ENCODE data around the gene ZNF516.

Gene ZNF516

DNA sequence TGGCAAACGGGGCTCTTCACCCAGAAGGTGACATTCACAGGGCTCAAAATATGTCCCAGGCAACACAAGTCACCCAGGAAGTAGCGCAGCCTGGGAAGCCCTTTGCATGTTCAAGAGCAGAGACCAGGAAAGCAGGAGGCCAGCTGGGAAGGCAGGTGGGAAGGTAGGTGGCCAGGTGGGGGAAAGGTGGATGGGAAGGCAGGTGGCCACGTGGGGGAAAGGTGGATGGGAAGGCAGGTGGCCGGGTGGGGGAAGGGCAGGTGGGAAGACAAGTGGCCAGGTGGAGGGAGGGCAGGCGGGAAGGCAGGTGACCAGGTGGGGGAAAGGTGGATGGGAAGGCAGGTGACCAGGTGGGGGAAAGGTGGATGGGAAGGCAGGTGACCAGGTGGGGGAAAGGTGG is 102.7 kb downstream of the ZNF516 start:
- DNase-seq, result peak; percentile 24

DNA sequence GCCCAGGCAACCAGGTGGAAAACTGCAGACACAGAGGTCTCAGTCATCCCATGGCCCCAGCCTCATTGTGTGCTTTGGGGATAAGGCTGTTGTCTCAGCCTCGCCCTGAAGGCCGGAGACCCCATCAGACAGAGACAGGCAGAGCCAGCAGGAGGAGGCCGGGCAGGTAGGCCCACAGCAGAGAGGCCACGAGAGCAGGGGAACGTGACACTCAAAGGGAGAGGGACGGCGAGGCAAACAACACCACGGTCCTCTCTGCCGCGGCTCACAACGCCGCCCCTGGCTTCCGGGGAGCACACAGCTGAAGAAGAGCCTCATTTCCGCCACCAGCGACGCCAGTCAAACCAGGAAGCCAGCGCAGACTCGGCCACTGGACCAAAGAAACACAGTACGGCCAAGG is 103.3 kb downstream of the ZNF516 start:
- no peak for DNase-seq

DNA sequence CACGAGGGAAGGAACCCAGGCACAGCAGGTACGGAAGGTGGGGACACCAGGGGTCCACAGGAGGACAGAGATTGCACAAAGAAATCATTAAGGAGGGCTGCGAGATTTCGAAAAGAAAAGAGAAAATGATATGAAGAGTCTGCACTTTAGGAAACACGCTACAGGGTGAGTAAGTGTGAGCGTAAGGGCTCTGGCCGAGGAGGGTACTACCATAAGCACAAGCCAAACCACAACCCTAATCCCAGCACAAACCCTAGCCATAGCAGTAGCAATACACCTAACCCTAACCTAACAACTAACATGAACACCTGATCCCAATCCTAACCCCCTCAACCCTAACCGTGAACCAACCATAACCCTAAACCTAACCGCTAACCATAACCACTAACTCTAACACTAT is 104.0 kb downstream of the ZNF516 start:
- DNase-seq, result no peak

DNA sequence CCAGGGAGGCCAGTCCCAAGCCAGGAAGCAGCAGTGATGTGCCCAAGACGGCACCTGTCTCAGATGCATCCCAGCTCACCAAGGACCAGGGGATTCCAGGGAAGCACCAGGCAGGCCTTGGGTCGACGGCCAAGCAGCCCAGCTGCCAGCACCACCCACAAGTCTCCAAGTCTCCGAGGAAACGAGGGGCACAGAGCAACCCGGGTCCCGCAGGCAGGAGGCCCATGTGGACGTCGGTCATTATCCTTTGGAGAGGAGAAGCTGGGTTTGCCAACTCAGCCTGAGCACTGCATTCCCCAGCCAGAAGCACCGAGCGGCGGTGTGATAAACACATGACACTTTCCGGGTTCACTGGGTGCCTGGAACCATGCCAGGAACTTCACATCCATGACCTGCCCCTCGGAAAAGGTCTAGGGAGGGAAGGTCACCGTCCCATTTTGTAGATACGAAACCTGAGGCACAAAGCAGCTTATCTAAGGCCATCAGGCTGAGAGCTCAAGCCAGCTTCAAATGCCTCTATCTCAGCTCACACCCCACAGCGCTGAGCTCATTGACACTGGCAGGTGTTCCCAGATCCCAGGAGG is 104.5 kb downstream of the ZNF516 start:
- DNase-seq, result peak; percentile 53

DNA sequence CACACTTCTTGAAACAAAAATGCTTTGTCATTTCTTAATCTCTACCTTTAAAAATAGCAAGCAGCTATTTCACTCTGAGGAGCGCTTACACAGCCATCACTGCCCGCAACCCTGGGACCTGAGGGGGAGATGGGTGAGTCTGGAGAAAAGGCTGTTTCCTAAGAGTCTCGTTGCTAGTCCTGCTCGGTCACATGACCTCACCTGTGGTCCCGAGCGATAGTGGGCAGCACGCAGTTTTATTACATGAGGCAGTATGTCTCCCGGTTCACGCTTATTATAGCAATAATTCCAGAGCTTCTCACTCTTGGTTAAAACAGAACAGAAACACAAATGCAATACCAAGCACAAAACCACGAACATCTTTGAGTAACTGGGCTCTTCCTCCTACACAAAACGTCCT is 105.3 kb downstream of the ZNF516 start:
- no peak for DNase-seq

DNA sequence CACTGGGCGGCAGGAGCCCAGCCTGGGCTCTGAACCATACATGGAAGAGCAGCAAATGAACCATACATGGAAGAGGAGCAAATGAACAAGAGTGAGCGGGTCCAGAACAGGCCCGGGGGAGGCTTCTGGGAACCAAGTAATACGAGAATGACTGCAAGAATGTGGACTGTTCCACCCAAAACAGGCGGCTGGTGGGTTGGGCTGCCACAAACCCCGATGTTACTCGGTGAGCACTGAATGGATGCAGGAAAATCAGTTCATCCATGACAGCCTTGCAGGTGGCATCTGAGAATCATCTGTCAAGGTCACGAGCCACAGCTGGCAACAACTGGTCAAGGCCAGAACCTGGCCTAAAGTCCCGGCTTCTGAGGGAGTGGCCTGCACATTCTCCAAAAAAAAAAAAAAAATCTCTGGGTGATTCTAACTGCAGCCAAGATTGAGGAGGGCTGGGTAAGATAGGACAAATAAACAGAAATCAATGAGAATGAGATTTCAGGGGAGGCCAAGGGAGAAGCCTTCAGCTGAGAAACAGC is 106.1 kb downstream of the ZNF516 start:
- DNase-seq, result no peak

DNA sequence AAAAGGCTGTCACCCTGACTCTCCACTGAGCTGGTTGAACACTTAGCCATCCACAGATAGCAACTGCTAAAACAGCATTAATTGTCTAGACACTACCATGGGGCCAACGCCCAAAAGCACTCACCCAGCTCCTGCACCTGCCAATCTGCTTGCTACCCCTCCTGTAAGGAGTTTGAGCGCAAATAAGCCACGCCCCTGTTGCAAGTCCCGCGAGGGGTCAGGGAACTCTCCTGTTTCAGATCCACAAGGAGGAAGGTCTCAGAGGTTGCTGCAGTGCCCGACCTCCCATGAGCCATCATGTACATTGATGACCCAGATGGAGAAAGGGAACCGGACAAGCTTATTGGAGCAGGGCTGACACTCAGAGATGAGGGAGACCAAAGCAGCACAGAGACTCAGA is 106.8 kb downstream of the ZNF516 start:
- DNase-seq, result no peak

DNA sequence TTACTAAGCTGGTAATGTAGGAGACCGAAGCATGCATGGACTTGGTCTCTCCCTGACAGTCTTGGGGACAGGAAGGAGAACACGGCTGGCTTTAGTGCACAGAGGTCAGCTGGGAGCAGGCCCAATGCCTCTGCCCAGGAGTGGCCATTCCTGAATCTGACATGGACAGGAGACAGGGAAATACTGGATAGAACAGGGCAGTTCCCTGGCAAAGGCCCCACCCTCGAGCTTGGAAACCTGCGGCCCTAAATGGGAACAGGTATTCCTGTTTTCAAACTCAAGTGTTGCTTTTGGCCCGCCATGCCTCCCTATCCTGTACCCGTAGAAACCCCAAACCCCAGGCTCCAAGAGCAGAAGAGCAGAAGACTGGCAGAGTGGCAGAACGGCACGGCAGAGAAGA is 107.4 kb downstream of the ZNF516 start:
- no peak for DNase-seq

DNA sequence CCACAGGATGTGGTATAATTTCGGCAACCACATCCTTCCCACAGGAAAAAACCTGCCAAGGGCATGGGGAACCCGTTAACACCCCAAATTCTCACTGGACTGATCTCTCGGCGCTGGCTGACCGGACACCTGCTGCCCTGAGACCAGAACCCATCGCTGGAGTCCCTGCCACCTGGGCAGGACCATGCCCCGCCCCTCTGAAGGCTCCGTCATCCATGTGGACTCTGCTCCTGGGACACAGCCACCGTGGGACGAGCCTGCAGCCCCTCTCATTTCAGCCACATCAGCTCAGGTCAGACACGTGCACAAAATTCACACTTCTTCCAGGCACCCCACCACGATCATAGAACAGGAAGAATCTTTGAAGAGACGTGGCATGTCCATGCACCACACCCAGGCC is 108.2 kb downstream of the ZNF516 start:
- no peak for DNase-seq

DNA sequence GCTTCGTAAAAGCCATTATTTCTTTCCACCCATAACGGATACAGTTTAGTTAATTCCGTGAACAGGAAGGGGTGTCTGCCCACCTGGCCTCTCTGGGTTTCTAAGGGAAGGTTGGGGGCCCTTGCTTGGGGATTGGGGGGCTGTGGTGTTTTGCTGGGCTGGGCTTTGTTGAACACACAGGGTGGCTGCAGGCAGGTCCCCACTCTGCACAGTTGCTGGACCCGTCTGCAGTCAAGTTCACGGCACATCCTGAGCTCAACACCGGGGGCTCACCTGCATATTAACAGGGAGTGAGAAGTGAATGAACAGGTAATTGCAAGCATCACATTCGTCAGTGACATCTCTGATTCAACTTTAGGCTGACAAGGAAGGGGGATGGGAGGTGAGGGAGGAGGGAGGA is 109.0 kb downstream of the ZNF516 start:
- no peak for DNase-seq

DNA sequence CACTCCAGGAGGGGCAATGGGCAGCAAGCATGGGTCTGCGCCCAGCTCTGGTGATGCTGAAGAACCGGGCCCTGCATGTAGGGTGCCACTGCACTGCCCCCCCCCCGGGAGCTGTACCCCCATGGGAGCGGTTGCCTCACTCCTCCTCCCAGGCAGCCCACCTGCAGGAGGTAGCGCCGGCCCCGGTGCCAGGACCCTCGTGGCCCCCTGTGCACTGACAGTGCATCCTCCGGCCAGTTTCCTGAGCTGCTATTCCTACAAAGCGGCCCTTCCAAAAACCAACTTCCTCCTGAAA is 109.4 kb downstream of the ZNF516 start:
- DNase-seq, result no peak

DNA sequence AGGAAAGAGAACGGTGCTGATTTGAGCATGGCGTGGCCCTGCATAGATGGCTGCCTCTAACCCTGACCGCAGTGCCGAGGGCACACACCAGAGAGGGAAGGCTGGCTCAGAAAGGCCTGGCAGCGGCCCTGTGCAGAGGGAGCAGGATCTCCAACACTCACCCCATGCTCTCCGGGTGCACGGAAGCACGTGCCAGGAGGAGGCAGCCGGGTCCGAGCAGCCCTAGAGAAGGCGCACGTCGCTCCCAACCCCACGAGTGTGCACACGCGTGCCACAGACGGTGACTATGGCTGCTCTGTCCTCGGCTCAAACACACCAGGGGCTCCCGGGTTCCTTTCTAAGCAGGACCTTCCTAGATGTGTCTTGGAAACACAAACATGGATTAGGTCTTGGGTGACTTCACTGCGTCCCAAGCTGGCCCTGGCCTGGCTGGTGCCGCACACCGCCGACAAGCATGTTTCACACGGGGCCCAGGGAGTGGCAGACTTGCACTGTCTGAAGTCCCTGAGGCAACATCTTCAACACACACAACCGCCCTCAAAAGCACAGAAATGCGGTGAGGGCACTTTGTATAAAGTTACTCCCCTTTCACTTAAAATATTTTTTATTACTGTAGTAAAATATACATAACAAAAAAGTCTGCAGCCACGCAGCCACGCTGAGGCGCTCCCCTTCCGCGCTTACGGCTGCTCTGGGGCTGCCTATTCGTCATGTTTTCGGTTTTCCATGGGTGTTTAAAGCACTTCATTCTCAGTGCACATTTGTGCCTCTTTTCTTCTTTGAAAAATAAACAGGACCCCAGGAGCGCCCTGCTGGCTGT is 110.0 kb downstream of the ZNF516 start:
- DNase-seq, result no peak

DNA sequence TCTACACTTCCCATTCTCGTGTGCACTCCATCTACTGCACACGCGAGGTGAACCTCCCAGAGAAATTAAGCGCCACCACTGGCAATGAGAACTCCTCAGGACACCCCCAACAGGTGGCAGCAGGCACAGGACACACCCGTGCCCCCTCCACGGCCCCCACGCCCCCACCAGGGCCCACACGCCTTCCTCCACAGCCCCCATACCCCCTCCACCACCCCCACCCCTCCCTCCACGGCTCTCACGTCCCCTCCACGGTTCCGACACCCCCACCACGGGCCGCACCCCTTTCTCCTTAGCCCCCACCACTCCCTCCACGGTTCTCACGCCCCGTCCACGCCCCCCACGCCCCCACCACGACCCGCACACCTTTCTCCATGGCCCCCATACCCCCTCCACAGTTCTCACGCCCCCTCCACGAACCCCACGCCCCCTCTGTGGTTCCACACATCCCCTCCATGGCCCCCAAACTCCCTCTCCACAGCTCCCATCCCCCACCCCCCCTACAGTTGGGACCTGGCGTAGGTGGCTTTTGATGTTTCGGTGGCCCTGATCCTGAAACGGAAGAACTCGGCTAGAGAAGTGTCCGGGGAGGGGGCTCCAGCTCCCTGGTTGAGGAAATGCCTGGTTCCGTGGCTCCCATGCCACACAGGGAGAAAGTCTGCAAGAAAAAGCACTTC is 110.8 kb downstream of the ZNF516 start:
- no peak for DNase-seq

DNA sequence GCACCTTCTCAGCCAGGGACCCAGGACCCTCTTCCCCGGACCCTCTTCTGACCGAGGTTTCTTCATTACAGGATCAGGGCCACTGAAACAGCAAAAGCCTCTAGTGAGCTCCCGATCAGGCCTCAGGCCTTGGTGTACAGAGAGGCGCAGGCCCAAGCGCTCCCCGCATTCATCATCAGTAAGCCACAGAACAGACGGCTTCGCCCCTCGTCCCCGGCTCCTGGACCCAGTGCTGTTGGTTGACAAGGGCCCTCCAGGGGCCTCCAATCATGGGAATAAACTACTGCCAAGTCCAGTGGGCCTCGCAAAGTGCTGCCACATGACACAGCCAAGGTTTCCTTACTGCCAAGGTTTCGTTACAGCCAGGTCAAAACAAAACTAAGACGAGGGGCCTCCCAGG is 111.4 kb downstream of the ZNF516 start:
- DNase-seq, result no peak

DNA sequence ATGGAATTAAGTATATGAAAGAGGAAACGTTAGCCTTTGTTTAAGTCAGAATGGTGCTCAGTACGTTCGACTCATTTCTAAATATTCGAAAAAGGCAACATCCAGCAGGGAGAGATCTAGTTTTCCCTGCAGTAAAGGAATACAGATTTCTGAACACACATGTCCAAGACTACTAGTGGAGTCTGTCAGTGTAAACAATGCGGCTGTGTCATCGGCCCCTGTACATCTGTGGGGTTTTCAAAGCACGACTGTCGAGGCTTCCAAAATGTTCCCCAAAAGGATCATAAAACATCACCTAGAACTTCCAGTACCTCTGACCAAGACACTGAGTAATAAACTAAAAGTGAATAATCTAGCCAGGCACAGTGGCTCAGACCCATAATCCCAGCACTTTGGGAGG is 112.8 kb downstream of the ZNF516 start:
- no peak for DNase-seq

DNA sequence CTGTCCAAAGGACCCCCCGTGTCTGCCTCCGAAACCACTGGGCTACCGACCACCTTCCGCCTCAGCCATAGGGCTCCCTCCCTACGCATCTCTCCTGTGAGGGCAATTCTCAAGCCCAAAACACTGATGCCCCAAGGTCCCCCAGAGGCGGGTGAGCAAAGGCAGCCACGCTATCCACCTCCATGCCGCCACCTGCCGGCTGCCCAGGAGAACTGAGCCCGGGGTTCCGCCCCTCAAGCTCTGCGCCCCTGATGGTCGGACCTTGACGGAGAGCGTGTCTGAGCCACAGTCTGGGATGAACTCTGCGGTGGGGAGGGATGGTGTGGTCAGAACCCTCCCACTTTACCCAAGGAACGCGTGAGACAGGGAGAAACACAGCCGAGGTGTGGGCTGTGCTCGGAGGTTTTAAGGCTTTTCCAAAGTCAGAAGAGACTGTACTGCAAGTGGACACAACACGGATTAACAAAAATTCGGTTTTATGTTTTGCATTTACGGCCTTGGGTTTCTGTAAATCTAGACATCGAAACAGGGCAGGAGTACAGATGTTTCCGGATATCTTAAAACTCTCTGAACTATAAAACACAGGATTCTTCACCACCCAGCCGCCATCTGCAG is 114.1 kb downstream of the ZNF516 start:
- DNase-seq, result no peak

DNA sequence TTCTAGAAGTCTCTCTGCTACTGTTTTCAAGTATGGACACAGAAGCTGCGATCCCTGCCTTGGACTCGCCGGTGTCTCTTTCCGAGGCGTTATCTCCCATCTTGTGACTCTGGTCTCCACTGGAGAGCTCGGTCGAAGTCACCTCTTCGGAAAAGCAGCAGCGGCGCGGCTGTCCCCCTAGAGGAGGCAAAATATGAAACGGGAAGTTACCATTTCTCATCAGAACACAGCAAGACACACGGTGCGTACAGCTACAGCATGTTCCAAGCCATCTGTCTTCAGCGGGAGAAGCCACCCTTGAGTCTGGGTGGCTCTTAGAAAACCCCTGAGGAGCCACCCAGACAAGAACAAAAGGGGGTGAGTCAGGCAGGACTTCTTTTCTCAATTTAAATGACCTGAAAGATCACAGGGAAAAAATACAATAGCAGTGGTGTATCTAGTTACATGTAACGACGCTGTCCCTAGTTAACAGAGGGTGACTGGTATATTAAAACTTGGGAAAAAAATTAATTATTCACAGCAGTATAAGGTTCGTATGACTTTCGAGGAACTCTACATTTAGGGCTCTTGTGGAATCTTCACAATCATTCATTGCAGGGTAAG is 114.8 kb downstream of the ZNF516 start:
- no peak for DNase-seq

DNA sequence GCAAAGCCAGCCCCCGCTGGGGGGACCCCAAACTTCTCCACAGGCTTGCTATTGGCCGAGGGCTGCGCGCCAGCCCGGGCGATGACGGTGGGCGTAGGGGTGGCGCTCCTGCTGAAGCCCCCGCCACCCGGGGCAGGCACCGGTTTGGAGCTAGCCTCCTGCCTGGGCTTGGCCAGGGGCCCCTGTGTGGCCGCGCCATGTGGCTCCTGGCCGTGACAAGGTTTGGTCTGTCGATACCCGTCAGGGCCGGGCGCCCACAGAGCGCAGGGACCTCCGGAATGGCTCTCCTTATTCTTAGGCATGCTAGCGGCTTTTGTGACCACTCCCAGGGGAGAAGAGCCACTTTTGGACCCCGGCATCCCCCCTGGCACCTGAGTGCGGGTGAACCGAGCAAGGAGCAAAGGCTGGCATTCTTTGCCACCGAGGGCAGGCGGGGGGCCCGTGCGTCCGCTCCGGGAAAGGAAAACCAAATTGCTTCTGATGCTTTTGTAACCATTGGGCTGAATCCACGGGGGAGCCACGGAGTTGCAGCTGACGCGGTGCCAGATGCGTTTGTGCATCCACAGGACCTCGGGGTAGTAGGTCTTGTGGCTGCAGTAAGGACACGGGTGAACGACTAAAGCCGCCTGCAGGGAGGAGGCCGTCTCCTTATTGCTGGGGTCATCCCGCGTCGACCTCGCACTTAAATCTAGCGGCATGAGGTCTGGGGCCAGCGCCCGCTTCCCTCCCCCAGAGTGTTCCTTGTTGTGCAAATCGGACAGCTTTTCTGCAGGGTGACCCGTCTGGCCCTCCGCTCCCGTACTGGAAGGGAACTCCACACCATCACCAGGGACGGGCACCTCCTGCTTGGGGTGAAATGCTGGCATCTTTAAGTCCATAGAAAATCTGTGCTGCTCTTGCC is 115.6 kb downstream of the ZNF516 start:
- DNase-seq, result no peak

DNA sequence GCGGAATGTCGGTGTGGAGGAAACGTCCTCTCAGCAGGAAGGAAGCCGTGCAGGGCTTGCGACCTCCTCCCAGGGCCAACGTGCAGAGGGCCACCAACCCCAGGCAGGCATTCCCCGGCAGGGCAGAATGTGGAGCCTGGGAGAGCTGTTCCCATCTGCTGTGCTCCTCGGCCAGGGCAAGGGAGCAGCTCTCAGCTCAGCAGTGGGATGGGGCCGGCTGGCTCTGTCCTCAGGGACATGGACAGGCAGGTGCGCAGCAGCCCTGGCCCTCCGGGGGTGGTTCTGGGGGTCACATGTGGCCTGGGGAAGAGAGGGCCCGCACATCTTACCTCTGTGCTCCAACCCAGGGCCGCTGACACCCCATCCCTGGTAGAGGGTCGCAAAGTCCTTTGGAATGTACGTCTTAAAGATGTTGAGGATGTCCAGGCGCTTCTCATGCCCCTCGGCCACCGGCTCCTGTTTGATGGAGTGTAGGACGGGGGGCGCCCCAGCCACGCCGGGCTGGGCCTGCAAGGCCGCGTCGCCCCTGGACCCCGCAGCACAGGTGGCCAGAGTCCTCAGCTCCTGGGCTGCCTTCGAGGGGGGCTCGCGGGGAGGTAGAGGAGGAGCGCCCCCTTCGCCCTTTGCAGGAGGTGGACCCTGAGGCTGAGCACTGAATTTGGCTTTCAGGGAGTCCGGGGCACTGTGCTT is 116.4 kb downstream of the ZNF516 start:
- DNase-seq, result no peak

DNA sequence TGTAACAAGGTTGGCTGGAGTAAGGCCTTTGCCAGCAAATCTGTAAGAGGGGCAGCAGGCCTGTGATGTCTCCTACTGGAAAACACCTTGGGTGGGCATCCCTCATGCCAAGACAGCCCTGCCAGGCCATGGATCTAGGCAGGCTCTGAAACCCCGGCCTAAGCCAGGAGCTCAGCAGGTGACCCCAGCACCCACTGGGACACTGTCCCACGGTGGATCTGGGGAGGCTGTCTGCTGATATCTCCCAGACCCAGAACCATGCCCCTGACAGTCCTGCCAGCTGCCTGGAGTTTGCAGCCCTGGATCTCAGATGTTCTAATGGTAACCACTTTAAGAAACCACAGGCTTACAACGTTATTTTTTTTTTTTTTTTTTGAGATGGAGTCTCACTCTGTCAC is 117.7 kb downstream of the ZNF516 start:
- no peak for DNase-seq

DNA sequence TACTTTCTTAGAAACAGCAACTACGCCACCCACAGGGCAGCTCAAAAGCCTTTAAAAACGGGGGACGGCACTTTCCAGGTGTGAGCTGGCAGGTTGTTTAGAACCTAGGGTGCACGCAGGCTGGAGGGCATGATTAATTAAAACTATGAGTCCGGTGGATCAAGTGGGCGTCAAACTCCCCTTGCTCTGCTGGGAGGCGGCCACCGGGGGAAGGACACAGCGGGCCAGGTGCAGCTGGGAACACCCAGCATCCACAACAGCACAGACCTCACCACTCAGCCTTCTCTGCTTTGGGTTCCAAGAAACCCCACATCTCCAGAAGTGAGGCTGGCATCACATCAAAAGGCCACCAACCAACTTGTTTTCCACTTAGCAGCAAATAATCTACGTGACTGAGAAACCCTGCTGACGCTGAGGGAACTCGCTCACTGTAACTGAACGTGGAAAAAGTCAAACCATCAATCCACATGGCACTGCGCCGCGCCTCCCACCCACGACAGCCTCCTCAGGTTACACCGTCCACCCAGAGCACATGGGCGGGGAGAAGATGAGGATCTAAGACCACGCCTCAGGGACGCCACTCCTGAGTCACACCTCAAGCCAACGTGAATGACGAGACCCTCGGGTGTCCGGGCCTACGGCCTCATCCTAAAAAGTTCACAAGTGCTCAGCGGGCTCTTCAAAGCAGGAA is 118.2 kb downstream of the ZNF516 start:
- DNase-seq, result no peak
